Peyer's patch (tissue), 4 donors: ENCODE data around the gene TMEM266.

Source experiments
- CTCF ChIP-seq, 6 experiments: fragments of 450-650 bp in 4 of 6; fragments of 200-600 bp in 2 of 6; sonication (generic) in 1 of 6; IDR thresholded peaks; one replicate each; pipeline ENCODE4 v1.5.1; 2017 to 2019; ENCODE audit warnings: antibody characterized with exemption in 6 of 6, mild to moderate bottlenecking in 3 of 6, moderate library complexity in 1 of 6
- POLR2A ChIP-seq, 2 donors: fragments of 450-650 bp; IDR thresholded peaks; one replicate each; pipeline ENCODE4 v1.5.1; 2017; ENCODE audit warnings: antibody characterized with exemption in 2 of 2, mild to moderate bottlenecking in 2 of 2, moderate library complexity in 2 of 2

GRCh38 chr15:76038512-76038911, 21.3 kb upstream of the TMEM266 start:
- TF ChIP-seq CTCF (IDR thresholded peaks at IDR 0.05): no peak
- TF ChIP-seq POLR2A (IDR thresholded peaks at IDR 0.05): no peak
